Uterus (tissue), 2 donors: ENCODE measurements around the gene S100A1.

Experiments used
- POLR2A ChIP-seq, 2 donors: fragments of 450-650 bp; IDR thresholded peaks; one replicate each; pipeline ENCODE4 v1.6.1; 2016; ENCODE audit warnings: antibody characterized with exemption in 2 of 2, mild to moderate bottlenecking in 1 of 2, moderate library complexity in 1 of 2
- TF ChIP-seq, protein P1 (sequence below), 4 experiments: fragments of 200-600 bp in 2 of 4; fragments of 450-650 bp in 2 of 4; sonication (generic) in 2 of 4; IDR thresholded peaks; one replicate each; pipeline ENCODE4 v1.5.1; 2016 to 2019; ENCODE audit warnings: antibody characterized with exemption in 4 of 4, mild to moderate bottlenecking in 2 of 4, moderate library complexity in 1 of 4

DNA sequence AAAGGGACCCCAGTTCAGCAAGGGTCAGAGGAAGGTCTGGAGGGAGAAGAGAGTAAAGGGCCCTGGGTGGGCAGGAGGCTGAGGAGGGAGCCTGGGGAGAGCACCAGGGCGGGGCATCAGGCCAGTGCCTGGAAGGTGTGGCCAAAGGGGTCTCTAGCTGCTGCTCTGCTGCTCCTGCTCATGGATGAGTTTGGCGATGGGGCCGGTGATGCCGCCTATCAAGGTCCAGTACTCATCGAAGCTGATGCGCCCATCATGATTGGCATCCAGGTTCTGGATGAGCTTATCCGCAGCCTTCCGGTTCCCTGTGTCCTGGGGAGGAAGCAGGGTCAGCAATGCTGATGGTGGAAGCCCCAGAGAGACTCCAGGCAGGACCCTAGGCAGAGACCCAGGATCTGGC, 20.9 kb upstream of the S100A1 start:
- no peak for TF ChIP-seq POLR2A (IDR thresholded peaks at IDR 0.05)
- TF ChIP-seq, protein P1, sequence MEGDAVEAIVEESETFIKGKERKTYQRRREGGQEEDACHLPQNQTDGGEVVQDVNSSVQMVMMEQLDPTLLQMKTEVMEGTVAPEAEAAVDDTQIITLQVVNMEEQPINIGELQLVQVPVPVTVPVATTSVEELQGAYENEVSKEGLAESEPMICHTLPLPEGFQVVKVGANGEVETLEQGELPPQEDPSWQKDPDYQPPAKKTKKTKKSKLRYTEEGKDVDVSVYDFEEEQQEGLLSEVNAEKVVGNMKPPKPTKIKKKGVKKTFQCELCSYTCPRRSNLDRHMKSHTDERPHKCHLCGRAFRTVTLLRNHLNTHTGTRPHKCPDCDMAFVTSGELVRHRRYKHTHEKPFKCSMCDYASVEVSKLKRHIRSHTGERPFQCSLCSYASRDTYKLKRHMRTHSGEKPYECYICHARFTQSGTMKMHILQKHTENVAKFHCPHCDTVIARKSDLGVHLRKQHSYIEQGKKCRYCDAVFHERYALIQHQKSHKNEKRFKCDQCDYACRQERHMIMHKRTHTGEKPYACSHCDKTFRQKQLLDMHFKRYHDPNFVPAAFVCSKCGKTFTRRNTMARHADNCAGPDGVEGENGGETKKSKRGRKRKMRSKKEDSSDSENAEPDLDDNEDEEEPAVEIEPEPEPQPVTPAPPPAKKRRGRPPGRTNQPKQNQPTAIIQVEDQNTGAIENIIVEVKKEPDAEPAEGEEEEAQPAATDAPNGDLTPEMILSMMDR (IDR thresholded peaks at IDR 0.05), result no peak
